Activated CD4-positive, alpha-beta T cell treated with anti-CD3 and anti-CD28 coated beads, Interleukin-10, Interleukin-2, amounts not matched to agents 100 ng/mL and 50 ng/mL, durations not matched to agents 16 hours and 8 hours (primary cell): ENCODE measurements around the gene DLK1.

Source experiments
- DNase-seq: peaks from one replicate; pipeline ENCODE4 v3.0.0-alpha.2; 2020

The DLK1 gene

DNA sequence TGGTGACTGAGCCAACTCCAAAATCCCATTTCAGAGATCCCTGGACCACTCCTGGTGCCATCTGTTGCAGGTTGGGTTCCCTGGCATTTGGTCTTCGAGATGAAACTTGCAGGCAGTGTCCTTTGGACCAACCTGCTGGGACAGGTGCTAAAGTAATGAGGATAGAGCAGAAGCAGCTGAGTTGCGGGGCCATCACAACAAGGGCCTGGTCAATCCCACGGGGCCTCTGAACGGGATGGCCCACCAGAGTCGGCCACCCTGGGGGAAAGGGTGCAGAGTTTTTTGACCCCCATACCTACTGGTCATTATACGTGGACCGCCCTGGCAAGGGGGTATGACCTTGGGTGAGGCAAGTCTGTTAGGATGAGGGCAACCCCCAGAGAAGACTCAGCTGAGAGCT is 39.3 kb downstream of the DLK1 start:
- DNase-seq: no peak

DNA sequence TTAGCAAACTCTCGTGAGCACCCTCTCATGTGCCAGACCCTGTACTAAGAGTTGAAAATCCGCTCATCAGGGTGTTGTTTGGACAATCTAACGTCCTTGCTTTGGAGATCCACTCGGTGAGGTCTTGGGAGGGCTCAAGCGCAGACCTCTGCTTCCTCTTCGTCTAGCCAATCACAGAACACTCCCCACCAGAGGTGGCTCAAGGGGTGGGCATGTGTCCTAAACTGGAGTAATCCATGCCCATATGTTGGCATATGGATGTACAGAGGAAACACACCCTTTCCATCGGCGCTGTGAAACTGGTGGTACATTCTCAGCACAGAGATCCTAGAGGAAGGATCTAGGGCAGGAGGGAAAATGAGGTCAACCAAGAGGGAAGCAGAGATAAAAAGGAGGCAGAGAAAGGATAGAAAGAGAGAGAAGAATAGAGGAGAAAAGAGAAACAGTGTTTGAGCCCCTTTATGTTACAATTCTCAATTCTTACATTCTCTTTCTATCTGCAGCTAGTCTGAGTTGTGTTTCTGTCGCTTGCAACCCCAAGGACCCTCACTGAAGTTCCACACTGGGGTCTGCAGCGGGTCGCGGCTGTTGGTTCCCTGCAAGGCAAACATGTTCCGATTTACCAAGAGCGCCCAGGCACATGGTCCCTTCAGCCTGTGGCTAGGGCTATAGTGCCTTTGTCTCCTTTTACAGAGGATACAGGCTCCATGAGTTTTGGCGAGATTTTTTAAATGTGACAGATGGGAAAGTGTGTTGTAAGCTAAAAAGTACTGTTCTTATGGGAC is 40.5 kb downstream of the DLK1 start:
- no peak for DNase-seq

DNA sequence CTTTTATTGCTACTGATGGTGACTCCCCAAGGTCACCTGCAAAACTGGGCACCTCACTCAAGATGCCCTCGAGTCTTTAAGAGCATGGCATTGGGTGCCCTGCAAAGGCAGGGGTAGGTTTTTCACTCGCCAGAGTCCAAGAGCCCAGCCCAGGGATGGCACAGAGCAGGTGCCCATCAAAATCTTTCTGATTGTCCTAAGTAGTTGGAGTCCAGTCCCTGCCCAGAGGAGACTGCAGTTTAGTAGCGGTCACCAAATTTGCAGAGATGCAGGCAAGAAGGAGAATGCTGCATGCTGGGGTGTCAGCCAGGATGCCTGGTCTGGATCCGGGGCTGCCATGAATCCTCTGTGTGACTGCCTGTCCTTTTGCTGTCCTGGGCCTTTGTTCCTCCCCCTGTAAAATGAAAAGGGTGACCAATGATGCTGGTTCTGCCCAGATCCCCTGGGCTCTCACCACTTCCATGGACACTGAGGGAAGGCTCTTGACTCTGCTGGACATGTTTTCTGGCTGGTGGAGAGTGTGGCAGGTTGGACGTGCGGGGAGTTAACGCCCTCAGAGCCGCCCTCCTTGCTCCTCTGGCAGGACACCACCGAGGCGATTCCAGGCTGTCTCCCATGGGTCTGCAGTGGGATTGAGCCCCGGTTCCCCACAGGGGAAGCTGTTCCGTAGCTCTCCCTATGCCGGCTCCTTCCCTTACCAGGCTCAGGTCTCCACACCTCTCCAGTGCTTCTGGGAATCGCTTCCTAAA is 41.3 kb downstream of the DLK1 start:
- no peak for DNase-seq

DNA sequence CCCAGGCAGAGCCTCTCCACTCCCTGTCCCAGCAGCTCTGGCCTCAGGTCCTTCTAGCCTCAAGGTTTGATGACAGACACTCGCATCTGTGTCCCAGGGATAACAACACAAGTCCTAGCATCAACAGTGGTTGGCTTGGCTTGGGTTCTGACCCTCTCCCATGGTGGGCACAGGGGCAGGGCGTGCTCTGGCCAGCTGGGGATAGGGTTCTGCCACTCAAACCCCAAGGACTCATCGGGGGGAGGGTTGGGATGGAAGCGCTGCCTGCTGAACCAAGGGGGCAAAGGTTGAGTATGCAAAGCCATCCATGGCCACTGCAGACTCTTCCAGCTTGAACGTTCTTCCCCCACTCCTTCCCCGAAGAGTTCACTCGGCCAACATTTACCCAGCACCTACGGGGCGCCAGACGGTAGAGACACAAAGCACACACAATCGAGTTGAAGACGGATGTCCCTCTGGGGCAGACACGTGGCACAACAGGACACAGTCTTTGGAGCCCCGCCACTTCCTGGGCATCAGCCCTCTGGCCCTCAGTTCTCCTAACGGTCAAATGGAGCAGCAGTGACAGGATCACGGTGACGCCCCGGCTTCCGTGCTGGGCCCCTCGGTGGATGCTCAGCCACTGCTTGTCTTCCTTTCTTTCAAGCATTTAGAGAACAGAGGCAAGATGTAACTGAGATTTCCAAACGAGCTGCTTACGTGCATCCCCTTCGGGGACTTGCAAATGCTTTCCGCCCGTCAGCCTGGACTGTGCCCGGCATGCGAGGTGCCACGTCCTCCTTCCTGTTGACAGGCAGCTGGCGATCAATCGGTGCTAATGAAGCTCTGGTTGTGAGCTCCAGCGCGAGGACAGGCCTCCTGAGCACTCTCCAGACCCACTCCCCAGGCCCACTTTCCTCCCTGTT is 42.6 kb downstream of the DLK1 start:
- DNase-seq: no peak

DNA sequence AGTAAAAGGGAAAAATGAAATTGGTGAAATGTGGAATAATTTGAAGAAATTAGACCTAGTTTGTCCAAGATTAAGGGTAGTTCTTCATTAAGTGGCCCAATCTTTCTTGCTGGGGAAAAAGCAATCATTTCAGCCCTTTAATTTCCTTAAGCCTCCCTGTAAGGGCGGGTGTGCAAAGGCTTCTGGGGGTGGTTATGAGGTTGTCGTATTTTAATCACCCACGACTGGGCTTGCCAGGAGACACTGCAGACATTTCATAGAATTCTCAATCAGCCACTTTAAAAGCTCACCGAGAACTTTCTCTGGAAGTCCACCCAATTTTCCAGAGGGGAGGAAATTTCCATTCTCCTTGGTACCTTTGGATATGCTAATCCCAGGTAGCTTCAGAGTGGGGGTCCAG is 43.4 kb downstream of the DLK1 start:
- no peak for DNase-seq

DNA sequence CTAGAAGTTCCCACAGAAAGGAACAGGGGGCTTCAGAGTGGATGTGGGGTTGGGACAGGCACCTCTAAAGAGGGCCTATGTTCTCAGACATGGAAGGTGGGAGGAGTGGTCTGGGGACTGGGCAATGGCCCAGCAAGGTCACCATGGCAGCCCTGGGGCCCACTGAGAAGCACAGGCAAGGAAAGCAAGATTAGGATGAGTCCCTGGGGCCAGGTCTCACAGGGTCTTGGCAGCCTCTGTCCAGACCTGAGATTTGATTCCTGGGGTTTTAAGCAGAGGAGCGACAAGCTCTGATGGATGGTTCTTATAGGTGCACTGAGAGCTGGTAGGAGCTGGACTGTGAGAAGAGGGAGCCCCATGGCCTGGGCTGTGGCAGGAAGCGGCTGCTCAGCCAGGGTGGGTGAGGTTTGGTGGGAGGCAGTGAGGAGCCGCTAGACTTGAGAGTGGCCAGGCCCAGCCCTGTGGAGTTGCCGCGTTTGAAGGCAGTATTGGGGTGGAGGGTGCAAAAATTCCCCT is 44.0 kb downstream of the DLK1 start:
- no peak for DNase-seq

DNA sequence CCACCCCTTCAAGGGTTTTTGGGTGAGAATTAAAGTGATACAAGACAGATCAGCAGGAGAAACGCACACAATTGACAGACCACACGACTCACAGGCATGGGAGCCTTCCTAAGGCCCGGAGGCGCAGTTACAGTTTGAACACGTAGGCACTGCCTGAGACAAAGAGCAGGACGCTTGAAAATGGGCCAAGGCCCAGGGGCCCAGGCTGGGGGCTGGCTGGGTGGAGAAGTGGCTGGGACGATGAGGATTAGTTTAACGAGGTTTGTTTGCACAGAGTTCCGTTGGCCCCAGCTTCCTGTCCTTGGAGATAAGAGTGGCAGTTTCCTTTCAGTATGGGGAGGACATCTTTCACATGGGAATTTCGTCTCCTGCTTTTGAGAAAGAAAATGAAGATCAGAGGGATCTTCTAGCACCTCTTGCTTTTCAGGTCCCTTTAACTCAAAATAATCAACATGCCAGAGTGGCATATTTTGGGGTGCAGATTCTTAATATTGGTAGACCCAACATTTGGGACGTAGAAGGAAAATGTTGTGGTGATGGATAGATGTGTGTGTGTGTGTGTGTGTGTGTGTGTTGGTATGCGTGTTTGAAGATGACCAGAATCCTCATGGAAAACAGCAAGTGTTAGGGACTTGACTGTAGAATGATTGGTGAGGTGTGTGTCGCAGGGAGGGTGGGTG is 44.6 kb downstream of the DLK1 start:
- no peak for DNase-seq

DNA sequence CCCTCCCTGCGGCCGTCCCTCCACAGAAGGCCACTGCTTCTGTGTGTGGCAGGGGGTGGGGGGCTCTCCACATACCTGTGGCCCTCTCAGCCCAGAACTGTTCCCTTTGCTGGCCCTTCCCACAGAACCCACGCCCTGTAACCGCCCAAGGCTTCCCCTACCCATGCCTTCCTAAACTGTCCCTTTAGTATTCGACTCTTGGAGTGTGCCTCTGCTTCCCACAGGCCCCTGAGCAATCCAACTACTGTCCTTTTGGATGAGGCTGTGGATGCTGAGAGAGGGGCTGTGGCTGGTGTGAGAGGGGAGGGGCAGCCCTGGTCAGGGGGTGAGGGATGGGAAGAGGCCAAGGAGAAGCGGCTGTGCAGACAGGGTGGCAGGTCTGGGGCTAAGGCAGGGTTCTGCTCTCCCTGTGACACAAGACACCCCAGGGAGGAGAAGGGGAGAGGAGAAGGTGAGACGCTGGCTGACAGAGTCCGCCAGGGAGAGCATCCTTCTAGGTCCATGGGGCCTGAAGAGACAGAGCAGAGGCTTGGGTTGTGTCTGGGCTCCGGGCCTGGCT is 46.0 kb downstream of the DLK1 start:
- DNase-seq: no peak

DNA sequence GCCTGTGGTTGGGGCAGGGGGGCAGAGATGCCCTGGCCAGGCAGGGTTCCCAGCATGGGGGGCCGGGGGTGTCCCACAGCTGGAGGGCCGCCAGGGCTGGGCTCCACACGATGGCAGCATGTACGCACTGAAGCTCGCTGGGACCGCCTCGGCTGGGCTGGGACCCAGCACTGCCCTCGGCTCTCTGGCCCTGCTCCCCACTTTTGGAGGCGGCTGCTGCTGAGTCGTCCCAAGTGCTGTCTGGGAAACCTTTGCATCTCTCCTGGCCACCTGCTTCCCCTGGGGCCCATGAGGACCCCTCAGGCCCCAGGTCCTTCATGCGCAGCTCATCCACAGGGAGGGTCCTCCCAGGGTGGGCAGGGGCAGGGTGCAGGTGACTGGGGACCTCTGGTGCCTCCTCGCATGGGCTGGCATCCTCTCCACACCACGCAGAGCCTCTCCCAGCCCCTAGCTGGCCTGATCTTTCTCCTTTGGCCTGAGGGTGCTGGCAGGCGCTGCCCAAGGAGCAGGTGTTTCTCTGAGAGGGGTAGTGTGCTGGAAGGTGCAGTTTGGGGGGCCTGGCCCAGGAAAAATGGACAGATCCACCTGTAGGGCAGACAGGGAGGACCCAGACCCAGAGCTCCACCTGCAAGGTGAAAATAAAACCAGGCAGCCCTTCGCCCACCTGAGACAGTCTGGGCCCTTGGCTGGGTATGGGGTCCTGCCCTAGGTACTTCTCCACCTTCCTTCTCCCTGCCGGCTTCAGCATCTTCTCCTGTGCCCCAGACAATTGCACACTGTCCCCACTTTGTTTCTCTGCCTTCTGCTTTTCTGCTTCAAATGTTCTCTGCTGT is 46.9 kb downstream of the DLK1 start:
- DNase-seq: no peak

DNA sequence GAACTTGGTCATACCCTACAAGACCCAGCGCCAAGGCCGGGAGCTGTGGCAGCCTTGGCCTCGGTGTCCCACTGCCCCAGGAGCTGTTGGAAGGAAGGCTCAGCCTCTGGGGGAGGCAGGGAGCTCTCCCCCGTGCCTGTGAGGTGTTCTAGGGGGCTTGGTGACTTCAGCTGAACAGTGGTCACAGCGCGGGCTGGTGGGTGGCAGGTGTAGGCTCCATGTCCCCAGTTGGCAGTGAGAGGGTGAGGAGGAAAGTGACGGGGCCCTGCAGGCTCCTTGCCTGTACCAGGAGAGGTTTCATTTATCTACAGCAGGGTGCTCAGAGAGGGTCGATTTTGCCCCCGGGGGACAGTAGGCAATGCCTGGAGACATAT is 47.5 kb downstream of the DLK1 start:
- DNase-seq: no peak

DNA sequence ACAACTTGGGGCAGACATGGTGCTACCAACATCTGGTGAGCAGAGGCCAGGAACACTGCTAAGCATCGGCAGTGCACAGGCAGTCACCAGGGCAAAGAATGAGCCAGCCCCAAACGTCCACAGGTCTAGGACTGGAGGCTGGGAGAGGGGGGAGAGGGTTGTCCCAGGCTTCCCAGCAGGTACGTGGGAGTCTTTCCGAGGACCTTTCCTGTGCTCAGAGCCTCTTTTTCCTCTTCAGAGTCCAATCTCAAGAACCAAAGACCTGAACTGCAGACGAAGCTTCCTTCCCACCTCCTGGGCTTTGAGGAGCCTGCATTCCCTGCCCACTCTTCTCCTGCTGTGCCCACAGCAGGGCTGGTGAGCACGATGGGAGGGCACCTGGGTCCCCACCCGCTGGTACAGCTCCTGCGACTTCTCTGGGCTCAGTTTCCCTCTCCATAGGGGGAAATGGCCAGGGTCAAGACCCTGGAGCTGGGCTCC is 48.7 kb downstream of the DLK1 start:
- no peak for DNase-seq

DNA sequence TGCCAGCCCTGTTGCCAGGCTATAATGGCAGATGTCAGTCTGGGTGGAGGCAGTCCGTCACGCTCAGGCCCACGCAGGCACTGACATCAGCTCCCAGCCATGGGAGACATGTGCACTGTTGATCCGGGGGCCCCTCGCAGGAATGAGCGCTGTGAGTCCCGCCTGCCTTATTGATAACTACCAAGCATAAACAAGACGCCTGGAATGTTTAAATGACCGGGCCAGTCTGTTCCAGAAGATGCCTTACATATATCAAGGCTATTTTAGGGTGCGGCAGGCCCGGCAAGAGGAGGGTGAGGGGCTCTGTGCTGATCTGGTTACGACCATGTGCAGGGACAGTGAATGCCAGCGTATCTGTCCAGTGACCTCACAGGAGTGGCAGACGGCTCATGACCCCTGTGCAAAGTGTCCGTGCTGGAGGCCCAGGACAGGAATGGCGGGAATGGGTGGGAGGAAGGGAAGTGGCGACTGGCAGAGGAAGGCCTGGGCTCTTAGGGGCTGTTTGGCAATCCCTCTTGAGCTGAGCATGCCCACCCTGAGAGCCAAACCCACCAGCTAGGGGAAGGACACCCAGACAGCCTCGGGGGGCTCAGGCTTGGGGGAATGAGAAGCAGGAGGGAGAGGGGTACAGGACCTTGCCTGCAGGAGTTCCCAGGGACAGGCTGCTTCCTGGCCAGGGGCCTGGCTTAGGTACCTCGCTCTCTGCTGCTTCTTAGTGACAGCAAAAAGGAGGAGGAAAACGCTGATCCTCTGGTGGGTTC is 49.3 kb downstream of the DLK1 start:
- DNase-seq: no peak

DNA sequence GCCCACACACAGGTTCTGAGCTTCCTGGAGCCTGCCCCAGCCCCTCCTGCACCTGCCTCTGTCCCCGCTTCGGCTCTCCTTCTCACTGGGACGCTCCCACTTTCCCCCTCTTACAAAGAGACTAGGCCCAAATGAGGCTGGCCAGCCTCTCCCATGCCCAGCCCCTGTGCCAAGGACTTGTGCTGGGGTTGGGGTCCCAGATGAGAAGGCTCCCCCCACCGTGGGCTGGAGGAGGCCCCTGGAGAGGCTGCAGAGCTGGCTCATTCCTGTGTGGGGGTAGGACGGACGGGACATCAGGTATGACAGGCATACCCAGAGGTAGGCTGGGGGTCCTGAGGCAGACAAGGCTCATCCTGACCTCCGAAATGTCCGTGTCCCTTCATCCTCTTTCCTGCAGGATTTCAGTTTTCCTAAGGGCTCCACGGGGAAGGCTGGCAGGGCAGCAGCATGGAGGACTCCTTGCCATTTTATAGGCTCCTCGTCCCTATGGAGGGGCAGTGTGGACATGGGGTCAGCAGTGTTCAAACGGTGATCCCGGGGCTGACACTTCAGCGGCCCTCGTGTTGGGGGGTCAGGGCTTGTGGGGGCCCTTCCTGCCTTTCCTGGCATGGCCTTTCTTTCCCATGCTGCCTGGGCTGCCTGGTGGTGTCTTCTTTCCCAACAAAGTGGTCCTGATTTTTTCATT is 50.1 kb downstream of the DLK1 start:
- DNase-seq: no peak

DNA sequence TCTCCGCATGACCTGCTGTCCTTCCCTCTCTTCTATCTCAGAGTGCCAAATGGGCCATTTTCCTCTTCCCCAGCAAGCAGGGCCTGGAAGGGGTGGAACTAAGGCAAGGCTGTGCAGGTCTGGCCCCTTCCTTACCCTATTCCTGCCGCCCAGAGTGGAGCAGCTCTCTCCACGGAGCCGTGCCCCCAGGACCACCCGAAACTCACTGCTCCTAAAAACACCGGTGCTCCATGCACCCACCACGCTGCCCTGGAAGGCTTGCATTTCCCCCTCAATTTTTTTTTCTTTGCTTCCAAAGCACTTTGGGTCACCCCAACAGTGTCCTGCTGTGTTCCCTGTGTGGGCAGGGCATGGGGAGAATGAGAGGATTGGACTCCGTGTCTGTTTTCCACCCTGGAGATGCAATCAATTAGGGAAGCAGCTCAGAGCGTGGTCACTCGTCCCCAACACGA is 50.7 kb downstream of the DLK1 start:
- DNase-seq: no peak

DNA sequence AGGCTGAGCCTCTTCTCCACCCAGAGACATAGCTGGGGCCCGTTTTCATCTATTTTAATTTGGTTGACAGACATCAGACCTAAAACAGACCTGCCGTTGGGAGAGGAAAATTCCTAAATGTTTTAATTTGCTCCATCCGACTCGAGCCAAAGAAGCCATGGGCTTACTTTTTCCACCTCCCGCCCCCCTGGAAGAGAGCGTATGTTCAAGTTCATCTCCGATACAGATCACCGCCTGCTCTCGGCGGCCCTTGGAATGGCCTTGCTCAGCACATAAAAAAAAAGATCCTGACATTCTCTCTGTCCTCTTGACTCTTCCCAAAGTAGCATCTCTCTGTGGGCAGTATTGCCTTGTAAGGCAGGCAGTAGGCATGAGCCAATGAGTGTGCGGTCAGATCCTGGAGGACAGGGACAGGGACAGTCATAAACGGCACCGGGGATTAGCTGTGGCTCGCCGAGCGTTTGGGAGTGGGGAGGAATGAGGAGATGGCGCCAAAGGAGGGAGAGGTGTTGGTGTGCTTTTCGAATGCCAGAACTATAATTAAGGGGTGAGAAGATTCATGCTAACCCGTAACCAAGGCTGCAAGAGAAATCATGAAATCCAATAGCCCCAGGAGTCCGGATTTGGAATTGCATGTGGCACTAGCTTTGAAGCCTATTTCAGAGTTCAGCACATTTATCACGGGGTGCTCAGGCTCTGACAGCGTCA is 51.3 kb downstream of the DLK1 start:
- DNase-seq: no peak

DNA sequence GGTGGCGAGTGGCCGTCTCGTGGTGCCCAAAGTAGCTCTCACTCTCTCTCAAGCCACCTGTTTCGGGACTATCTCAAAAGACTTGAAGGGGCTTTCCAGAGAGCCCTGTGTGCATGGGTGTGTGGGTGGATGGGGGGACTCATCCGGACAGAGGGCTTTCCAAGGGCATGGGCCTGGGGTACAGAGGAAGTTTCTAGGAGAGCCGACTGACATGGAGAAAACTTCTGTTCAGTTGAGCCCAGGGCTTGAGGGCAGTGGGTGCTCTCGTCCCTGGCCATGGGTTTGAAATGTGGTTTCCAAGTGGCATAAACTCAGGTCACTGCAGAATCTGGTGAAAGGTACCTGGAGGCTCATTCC is 51.8 kb downstream of the DLK1 start:
- no peak for DNase-seq

DNA sequence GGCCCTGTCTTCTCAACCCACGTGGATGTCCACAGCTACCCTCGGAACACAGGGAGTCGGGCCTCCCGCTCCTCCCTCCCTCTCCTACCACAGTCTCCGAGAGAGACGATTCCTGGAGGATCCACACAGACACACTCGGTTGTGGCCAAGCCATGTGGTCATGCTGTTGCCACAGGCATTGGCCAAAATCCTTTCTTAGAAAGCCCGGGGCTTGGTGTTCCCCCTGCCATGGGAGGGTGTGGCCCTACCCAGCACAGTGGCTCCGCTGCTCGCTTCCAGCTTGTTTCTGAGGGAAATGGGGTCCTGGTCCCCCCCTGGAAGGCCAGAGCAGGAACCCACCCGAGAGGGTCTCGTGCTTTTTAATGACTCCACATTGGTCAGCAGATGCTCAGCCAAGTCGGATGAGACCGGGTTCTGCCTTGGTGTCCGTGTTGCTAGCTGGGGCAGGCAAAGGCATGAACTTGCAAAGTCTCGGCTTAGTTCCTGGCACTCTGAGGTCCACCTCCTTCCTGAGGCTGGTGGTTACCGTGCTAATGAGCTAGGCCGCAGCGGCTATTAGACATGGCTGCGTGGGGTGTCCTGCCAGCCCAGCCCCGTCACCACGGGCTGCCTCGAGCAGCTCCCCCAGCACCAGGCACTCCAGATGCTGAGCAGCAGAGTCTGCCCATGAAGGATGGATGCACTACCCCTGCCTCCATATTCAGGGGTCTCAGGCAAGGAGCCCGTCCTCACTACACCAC is 52.4 kb downstream of the DLK1 start:
- no peak for DNase-seq

DNA sequence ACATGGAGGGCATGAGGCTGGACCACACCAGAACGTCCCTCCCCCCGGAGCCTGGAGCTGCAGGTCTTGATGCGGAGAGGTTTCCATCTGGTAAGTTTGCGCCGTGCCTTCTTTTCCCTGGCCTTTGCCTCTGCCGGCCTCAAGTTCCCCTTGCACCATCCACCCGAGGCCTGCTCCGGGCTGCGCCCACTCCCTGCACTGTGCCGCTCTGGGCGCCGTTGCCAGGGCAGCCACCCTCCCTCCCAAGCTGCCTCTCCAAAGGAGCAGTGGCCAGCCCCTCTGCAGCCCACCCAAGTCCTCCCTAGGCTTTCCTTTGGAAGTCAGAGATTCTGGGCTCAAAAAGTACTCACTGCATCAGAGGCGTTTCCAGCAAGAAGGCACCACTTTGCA is 53.0 kb downstream of the DLK1 start:
- no peak for DNase-seq

DNA sequence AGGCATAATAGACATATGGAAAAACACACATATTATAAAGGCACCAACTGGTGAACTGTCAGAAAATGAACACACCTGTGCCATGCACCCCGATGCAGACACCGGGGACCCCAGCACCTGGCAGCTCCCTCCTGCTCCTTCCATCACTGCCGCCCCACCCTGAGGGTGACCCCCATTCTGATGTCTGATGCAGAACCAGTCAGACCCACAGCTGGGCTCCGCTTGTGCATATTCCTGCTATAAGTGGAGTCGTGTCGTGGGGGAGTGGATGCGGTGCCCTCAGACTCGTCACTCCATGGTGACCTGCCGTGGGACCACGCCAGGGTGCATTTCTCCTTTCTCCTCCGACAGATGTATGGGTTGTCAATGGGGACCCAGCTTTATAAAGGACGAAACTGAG is 53.6 kb downstream of the DLK1 start:
- DNase-seq: no peak
